Activated CD8-positive, alpha-beta memory T cell treated with anti-CD3 and anti-CD28 coated beads, Interleukin-2, amount 10 ng/mL, durations not matched to agents 7 days and 5 days (primary cell): ENCODE measurements around the gene VSIR. TPM values are rescaled to one million over a fixed set of nuclear protein-coding genes. Genes with fewer than 3 reads are reported as not detected.

Experiments
- ATAC-seq: fragments of 150-1000 bp; cut with Tn5 transposase; one replicate; pipeline ENCODE4 v1.10.0; 2021; ENCODE audit warnings: moderate library complexity
- CTCF ChIA-PET: fragments of 350-600 bp; sonication (Branson Sonifier 250); formaldehyde crosslinking; loops from one replicate; lab custom pipeline; 2021; ENCODE audit warnings: antibody characterized with exemption; lab: Charles Lee
- DNase-seq: peaks from one replicate; pipeline ENCODE4 v3.0.0-alpha.2; 2020
- H3K27ac Mint-ChIP-seq: one replicate; pipeline ENCODE4 v1.8.0; 2021; ENCODE audit warnings: mild to moderate bottlenecking, mixed read lengths
- H3K27me3 Mint-ChIP-seq: one replicate; pipeline ENCODE4 v1.8.0; 2021; ENCODE audit warnings: mixed read lengths
- H3K36me3 Mint-ChIP-seq: one replicate; pipeline ENCODE4 v1.8.0; 2021; ENCODE audit warnings: mild to moderate bottlenecking, mixed read lengths
- H3K4me1 Mint-ChIP-seq: one replicate; pipeline ENCODE4 v1.8.0; 2021; ENCODE audit warnings: mixed read lengths
- H3K4me3 Mint-ChIP-seq: one replicate; pipeline ENCODE4 v1.8.0; 2021; ENCODE audit warnings: mild to moderate bottlenecking, moderate library complexity, mixed read lengths
- H3K9me3 Mint-ChIP-seq: one replicate; pipeline ENCODE4 v1.8.0; 2022; ENCODE audit warnings: low read depth, mixed read lengths
- total RNA-seq, 2 experiments: library from RNA; stranded (reverse); gene quantifications; one replicate each; pipeline ENCODE4 v1.2.3, GENCODE V29; 2021

The VSIR gene
- total RNA-seq, 2 experiments from 2014 or later, result 37.8 to 68.4 TPM

- peaks cover 10% of the 10 kb centered on the region for H3K4me1 Mint-ChIP-seq
- H3K9me3 Mint-ChIP-seq, result no peaks in the 10 kb centered on the region
- H3K4me3 Mint-ChIP-seq, result no peak overlapping the region
- H3K27me3 Mint-ChIP-seq, result peaks cover 7% of the 10 kb centered on the region
- DNase-seq (no peak), ATAC-seq (no peak)
- H3K36me3 Mint-ChIP-seq, result no peaks in the 10 kb centered on the region
- CTCF ChIA-PET, result no interaction called here
- H3K27ac Mint-ChIP-seq, result no peak overlapping the region
Measured at GRCh38 chr10:71802235-71802634, 28.9 kb upstream of the VSIR start.

GRCh38 chr10:71801361-71801760 lies 28.0 kb upstream of the VSIR start:
- H3K27me3 Mint-ChIP-seq, result peaks cover 7% of the 10 kb centered on the region
- H3K27ac Mint-ChIP-seq, result no peak overlapping the region
- H3K9me3 Mint-ChIP-seq, result no peaks in the 10 kb centered on the region
- no peak overlapping the region for H3K4me3 Mint-ChIP-seq
- H3K36me3 Mint-ChIP-seq, result no peaks in the 10 kb centered on the region
- CTCF ChIA-PET, result interaction anchor here (0.7 to 1.7 kb wide), 2 partner anchors 10 to 11 kb away, joined by 3 to 4 read pairs; no protein-coding TSS in a partner anchor
- DNase-seq, result no peak
- H3K4me1 Mint-ChIP-seq, result peaks cover 17% of the 10 kb centered on the region
- no peak for ATAC-seq

GRCh38 chr10:71799608-71800453 lies 26.5 kb upstream of the VSIR start:
- Mint-ChIP-seq H3K9me3 (no peaks in the 10 kb centered on the region), H3K27me3 (peaks cover under 1% of the 10 kb centered on the region), H3K4me3 (no peak overlapping the region), H3K27ac (no peak overlapping the region), H3K4me1 (peaks cover 17% of the 10 kb centered on the region), H3K36me3 (no peaks in the 10 kb centered on the region)
- no peak for DNase-seq
- CTCF ChIA-PET, result no interaction called here
- no peak for ATAC-seq

- Mint-ChIP-seq H3K4me3 (no peak overlapping the region), H3K27ac (no peak overlapping the region), H3K27me3 (no peaks in the 10 kb centered on the region), H3K36me3 (no peaks in the 10 kb centered on the region), H3K9me3 (no peaks in the 10 kb centered on the region), H3K4me1 (peaks cover 17% of the 10 kb centered on the region)
- DNase-seq (no peak), ATAC-seq (no peak)
- CTCF ChIA-PET, result interaction anchor here (0.9 to 2.2 kb wide), 2 partner anchors 12 to 26 kb away, joined by 3 to 6 read pairs; partner anchors contain the start of gene VSIR
Measured at GRCh38 chr10:71799112-71799511, 25.8 kb upstream of the VSIR start.

- Mint-ChIP-seq H3K4me1 (peaks cover 17% of the 10 kb centered on the region), H3K4me3 (no peak overlapping the region), H3K9me3 (no peaks in the 10 kb centered on the region), H3K27ac (no peak overlapping the region), H3K36me3 (no peaks in the 10 kb centered on the region), H3K27me3 (no peaks in the 10 kb centered on the region)
- ATAC-seq (no peak), DNase-seq (no peak)
- CTCF ChIA-PET, result interaction anchor here (0.9 to 2.2 kb wide), 2 partner anchors 13 to 25 kb away, joined by 3 to 6 read pairs; partner anchors contain the start of gene VSIR
Measured at GRCh38 chr10:71798308-71798624, 24.9 kb upstream of the VSIR start.

GRCh38 chr10:71797533-71798307 lies 24.4 kb upstream of the VSIR start:
- H3K27ac Mint-ChIP-seq, result no peak overlapping the region
- H3K27me3 Mint-ChIP-seq, result no peaks in the 10 kb centered on the region
- CTCF ChIA-PET, result interaction anchor here (1.2 to 2.2 kb wide), 2 partner anchors 14 to 25 kb away, joined by 3 to 6 read pairs; partner anchors contain the start of gene VSIR
- ATAC-seq (peak; percentile 51), DNase-seq (no peak)
- no peaks in the 10 kb centered on the region for H3K9me3 Mint-ChIP-seq
- H3K4me1 Mint-ChIP-seq, result peaks cover 17% of the 10 kb centered on the region
- no peaks in the 10 kb centered on the region for H3K36me3 Mint-ChIP-seq
- no peak overlapping the region for H3K4me3 Mint-ChIP-seq

GRCh38 chr10:71796749-71797405 lies 23.6 kb upstream of the VSIR start:
- no peaks in the 10 kb centered on the region for H3K36me3 Mint-ChIP-seq
- CTCF ChIA-PET, result interaction anchor here (1.2 to 2.2 kb wide), 2 partner anchors 14 to 24 kb away, joined by 3 to 6 read pairs; partner anchors contain the start of gene VSIR
- no peaks in the 10 kb centered on the region for H3K9me3 Mint-ChIP-seq
- ATAC-seq (no peak), DNase-seq (no peak)
- H3K27me3 Mint-ChIP-seq, result no peaks in the 10 kb centered on the region
- H3K4me1 Mint-ChIP-seq, result peaks cover 17% of the 10 kb centered on the region
- no peak overlapping the region for H3K4me3 Mint-ChIP-seq
- no peak overlapping the region for H3K27ac Mint-ChIP-seq

GRCh38 chr10:71795248-71795647 lies 21.9 kb upstream of the VSIR start:
- Mint-ChIP-seq H3K4me3 (no peak overlapping the region), H3K4me1 (peaks cover 27% of the 10 kb centered on the region), H3K27me3 (no peaks in the 10 kb centered on the region), H3K9me3 (no peaks in the 10 kb centered on the region), H3K27ac (no peak overlapping the region), H3K36me3 (no peaks in the 10 kb centered on the region)
- ATAC-seq (no peak), DNase-seq (no peak)
- CTCF ChIA-PET, result interaction anchor here (1.4 kb wide), 1 partner anchor 17 kb away, joined by 5 read pairs; no protein-coding TSS in a partner anchor

- DNase-seq (no peak), ATAC-seq (peak; percentile 55)
- Mint-ChIP-seq H3K4me3 (no peak overlapping the region), H3K4me1 (peaks cover 12% of the 10 kb centered on the region), H3K27me3 (no peaks in the 10 kb centered on the region), H3K9me3 (no peaks in the 10 kb centered on the region), H3K36me3 (no peaks in the 10 kb centered on the region), H3K27ac (no peak overlapping the region)
- CTCF ChIA-PET, result no interaction called here
Measured at GRCh38 chr10:71790749-71791440, 17.6 kb upstream of the VSIR start.

- Mint-ChIP-seq H3K9me3 (no peaks in the 10 kb centered on the region), H3K36me3 (no peaks in the 10 kb centered on the region), H3K4me3 (no peak overlapping the region), H3K4me1 (peaks cover 12% of the 10 kb centered on the region), H3K27ac (no peak overlapping the region), H3K27me3 (no peaks in the 10 kb centered on the region)
- DNase-seq (no peak), ATAC-seq (no peak)
- CTCF ChIA-PET, result no interaction called here
Measured at GRCh38 chr10:71789871-71790270, 16.6 kb upstream of the VSIR start.

- H3K4me3 Mint-ChIP-seq, result no peak overlapping the region
- H3K4me1 Mint-ChIP-seq, result peaks cover 12% of the 10 kb centered on the region
- no peaks in the 10 kb centered on the region for H3K9me3 Mint-ChIP-seq
- no peaks in the 10 kb centered on the region for H3K36me3 Mint-ChIP-seq
- H3K27ac Mint-ChIP-seq, result no peak overlapping the region
- DNase-seq (no peak), ATAC-seq (no peak)
- CTCF ChIA-PET, result no interaction called here
- no peaks in the 10 kb centered on the region for H3K27me3 Mint-ChIP-seq
Measured at GRCh38 chr10:71788954-71789353, 15.6 kb upstream of the VSIR start.

- H3K27me3 Mint-ChIP-seq, result no peaks in the 10 kb centered on the region
- peaks cover 4% of the 10 kb centered on the region for H3K4me1 Mint-ChIP-seq
- H3K36me3 Mint-ChIP-seq, result no peaks in the 10 kb centered on the region
- DNase-seq, result no peak
- no peak overlapping the region for H3K27ac Mint-ChIP-seq
- no peak for ATAC-seq
- CTCF ChIA-PET, result interaction anchor here (1.2 kb wide), 2 partner anchors 112 to 244 kb away, joined by 3 read pairs; no protein-coding TSS in a partner anchor
- H3K9me3 Mint-ChIP-seq, result no peaks in the 10 kb centered on the region
- H3K4me3 Mint-ChIP-seq, result no peak overlapping the region
Measured at GRCh38 chr10:71784679-71785272, 11.5 kb upstream of the VSIR start.
